Kidney glomerular epithelial cell (primary cell): ENCODE results near the gene BPIFB2.

Source experiments
- DNase-seq: peaks from one replicate; lab custom pipeline; 2025; lab: John Stamatoyannopoulos, UW

BPIFB2 gene

GRCh38 chr20:32985596-32985995 lies 21.9 kb upstream of the BPIFB2 start:
- DNase-seq = no peak

GRCh38 chr20:32986331-32986966 lies 21.1 kb upstream of the BPIFB2 start:
- DNase-seq = no peak

GRCh38 chr20:32987044-32987825 lies 20.3 kb upstream of the BPIFB2 start:
- DNase-seq = no peak

- no peak for DNase-seq
These were observed 19.5 kb upstream of the BPIFB2 start for GRCh38 chr20:32988008-32988407.

GRCh38 chr20:32989507-32990283 lies 17.8 kb upstream of the BPIFB2 start:
- DNase-seq = no peak

DNA sequence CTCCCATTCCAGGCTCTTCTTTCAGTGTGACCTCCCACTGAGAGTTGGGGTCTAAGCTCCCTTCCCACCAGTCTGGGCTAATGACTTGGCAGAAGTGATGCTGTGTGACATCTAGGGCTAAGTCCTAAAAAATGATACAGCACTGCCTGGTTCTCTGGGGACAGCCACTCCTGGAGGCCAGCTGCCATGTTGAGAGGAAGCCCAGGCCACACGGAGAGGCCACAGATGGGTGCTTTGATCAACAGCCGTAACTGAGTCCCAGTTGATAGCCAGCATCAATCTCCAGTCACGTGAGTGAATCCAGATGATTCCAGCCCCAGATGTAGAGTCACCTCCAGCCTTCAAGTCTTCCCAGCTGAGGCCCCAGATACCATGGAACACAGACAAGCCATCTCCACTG lies 17.1 kb upstream of the BPIFB2 start:
- DNase-seq = no peak

GRCh38 chr20:32991383-32991782 lies 16.1 kb upstream of the BPIFB2 start:
- DNase-seq = no peak

- DNase-seq = no peak
These were observed 15.5 kb upstream of the BPIFB2 start for GRCh38 chr20:32991792-32992641.

DNA sequence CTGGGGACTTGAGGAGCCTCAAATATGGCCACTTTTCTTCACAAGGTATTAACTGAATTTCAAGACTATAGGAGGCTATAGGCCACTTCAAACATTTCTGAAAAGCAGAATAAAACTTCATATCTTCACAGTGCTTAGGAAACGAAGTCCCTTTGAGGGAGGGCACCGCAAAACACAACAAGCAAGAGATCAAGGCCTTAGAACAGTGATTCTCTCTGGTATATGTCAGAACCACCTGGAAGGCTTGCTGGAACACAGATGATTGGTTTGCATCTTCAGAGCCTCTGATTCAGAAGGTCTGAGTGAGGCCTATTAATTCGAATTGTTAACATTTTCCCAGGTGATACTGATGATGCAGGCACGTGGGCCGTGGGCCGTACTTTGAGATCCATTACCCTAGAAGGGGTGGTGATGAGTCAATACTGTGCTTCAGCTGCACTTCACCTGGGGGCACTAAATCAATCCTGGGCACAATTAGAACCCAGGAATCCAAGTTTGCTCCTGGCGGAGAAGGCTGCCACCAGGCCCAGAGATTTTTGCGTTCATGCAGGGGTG lies 13.9 kb upstream of the BPIFB2 start:
- DNase-seq = no peak

- no peak for DNase-seq
These were observed 11.7 kb upstream of the BPIFB2 start for GRCh38 chr20:32995802-32996201.

DNA sequence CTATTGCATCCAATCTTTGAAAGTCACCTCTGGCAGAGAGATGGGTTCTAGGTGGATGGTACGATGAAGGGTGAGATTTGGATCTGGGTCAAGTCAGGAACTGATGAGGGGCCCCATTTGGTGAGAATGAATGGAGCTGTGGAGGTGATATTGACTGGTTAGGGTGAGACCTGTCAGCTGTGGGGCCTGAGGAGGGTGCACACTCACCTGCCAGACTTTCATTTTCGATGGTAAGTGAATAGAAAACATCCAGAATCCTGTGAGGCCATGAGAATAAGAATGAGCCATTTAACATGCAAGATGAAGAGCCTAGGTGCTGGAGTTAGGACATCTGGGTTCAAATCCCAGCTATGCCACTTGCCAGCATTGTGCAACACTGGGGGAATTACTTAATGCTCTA lies 10.1 kb upstream of the BPIFB2 start:
- no peak for DNase-seq

DNA sequence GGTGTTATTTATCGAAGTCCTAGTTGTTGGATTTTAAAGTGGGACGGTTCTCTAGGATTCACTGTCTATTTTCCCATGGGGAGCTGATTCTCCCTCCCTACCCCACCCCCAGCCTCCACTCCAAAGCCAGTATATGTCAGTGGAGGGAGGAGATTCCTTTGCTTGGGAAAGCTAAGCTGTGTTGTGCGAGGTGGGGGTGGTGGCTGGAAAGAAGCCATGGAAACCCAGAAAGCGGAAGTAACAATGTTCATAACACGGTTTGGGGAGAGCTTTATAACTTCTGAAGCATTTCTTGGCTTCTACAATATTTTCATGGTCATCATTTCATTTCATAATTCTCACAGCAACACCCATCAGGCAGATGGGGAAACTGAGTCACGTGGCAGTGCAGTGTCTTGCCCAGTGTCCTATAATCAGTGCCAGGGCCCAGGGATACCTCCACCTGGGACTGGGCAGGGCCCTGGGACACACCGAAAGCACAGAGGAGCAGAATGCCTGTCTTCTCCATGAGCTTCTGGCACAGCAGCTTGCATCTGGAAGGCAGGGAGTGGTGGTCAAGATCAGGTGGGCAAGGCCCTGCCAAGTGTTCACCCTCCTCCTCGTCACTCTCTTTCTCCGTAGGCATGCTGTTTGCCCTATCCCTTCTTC lies 7.8 kb upstream of the BPIFB2 start:
- DNase-seq = no peak

DNA sequence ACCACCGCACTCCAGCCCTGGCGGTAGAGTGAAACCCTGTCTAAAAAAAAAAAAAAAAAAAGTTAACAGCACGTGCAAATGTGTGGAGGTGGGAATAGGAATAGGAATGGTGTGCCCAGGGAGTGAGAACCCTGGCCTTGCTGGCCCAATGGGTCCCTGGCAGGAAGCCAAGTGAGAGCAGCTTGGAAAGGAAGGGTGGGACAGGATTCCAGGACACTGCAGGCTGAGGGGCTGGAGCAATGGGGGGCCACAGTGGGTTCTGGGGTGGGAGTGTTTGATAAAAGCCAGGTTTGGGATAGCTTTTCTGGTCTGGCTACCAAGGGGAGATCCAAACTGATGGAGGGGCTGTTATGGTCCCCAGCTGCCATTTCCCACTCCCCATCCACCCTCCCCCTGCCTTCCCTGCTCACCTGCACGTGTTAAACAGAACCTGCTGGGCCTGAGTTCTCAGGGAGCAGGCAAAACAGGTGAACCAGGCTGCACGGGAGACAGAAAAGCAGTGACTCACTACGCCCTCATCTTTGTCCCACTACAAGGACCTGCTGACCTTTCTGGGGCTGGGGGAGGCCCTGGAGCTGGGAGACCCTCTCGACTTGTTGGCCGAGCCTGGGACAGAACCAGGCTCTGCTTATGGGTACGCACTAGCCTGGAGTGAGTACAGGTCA lies 6.6 kb upstream of the BPIFB2 start:
- no peak for DNase-seq

GRCh38 chr20:33002087-33002808 lies 5.3 kb upstream of the BPIFB2 start:
- no peak for DNase-seq

DNA sequence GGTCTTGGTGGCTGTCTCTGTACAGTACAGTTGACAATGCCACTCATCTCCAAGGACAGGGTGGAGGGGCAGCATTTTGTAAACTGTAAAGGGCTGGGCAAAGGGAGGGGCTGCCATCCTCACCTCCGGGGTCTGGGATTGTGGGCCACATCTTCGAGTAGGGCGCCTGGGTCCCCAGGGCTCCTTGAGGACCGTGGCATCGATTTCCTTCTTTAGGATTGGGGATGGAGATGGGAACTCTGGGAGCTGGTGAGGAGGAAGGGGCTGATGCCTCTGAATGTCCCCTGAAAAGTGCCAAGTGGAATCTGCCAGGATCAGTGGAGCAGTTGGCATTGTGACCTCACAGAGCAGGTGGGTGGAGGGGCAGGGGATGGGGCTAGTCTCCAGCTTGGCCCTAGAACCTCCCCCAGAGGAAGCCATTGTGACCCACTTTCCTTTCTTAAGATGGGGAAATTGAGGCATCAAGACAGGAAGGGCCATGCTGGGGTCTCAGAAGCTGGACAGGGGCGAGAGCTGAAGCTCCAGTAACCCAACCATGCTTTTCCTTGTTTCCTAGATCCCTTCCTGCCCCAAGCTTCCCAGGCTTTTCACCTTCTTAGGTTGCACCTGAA lies 3.3 kb upstream of the BPIFB2 start, which contains the start of gene SUN5:
Gene SUN5, minus strand, starts transcription at position 293 of the 611 bp plus-strand sequence. Its CDS starts 93 bp downstream, at position 200.
- no peak for DNase-seq

DNA sequence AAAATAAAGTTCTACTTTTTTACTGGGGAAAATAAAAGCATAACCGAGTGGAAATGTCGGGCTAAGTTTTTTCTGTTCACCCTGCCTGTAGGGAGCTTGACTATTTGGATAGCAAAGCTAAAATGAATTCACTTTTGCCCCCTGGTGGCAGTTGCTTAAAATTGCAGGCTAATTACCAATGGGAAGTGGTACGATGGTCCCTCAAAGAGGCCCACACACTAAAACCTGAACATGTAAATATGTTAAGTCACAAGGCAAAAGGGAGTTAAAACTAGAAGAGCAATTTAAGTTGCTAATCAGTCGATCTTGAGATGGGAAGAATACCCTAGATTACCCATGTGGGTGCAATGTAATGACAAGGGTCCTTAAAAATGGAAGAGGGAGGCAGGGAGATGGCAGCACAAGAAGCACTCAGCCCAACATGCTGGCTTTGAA lies 2.4 kb upstream of the BPIFB2 start:
- no peak for DNase-seq

GRCh38 chr20:33005908-33006775 lies 1.4 kb upstream of the BPIFB2 start:
- DNase-seq = no peak

DNA sequence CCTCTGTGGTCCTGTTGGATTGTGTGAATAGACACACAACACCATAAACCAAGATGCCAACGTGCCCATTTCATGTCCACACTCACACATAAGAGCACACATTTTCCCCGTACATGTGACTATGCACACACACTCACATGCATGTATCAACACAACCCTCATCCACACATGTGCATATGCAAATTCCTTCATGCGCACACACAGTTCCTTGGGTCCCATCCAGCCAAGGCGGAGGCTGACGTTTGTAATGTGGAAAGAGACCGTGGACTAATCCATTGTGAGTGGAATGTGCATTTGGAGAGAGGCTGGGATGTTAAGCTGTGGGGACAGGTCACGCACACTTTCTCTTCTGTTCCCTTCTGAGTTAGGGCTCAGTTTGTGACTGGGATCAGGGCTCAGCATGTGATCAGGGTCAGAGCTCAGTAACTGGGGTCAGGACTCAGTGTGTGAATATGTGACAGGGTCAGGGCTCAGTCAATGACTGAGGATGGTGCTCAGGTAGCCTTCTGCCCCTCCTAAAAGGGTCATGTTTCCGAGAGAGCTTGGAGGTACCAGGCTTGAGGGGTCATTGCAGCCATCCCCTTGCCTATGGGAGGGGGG lies 628 bp upstream of the BPIFB2 start:
- no peak for DNase-seq
